GM23338 (cell line): ENCODE measurements around the gene MICAL1. TPM values are rescaled to one million over a fixed set of nuclear protein-coding genes. Genes with fewer than 3 reads are reported as not detected.

Experiments
- ATAC-seq: fragments of 200-7000 bp; cut with Tn5 transposase; 3 replicates; pipeline ENCODE4 v1.9.1; 2020
- DNase-seq: peaks from one replicate; pipeline ENCODE4 v3.0.0-alpha.2; 2015; ENCODE audit warnings: low spot score
- H2AFZ ChIP-seq: fragments of 200-600 bp; sonication (generic); 2 replicates; pipeline ENCODE4 v1.8.0; 2016; ENCODE audit warnings: antibody characterized with exemption, mild to moderate bottlenecking, moderate library complexity
- H3F3A ChIP-seq: fragments of 200-600 bp; sonication (generic); replicated peaks from 2 replicates; pipeline ENCODE4 v1.8.0; 2017; ENCODE audit warnings: antibody characterized with exemption, mixed run types, low read depth
- H3K27ac ChIP-seq: fragments of 200-600 bp; sonication (generic); 2 replicates; pipeline ENCODE4 v1.6.1; 2016; ENCODE audit warnings: low read depth
- H3K27me3 ChIP-seq: fragments of 200-600 bp; sonication (generic); 2 replicates; pipeline ENCODE4 v1.8.0; 2016; ENCODE audit warnings: mild to moderate bottlenecking, mixed run types, moderate library complexity; ENCODE audit not compliant: insufficient read depth
- H3K36me3 ChIP-seq: fragments of 200-600 bp; sonication (generic); 2 replicates; pipeline ENCODE4 v1.8.0; 2016; ENCODE audit warnings: mild to moderate bottlenecking; ENCODE audit not compliant: insufficient read depth
- H3K4me1 ChIP-seq: fragments of 200-600 bp; sonication (generic); 2 replicates; pipeline ENCODE4 v1.8.0; 2016; ENCODE audit warnings: mild to moderate bottlenecking, moderate library complexity; ENCODE audit not compliant: insufficient read depth
- H3K4me2 ChIP-seq: fragments of 200-600 bp; sonication (generic); 2 replicates; pipeline ENCODE4 v1.7.1; 2017; ENCODE audit warnings: mixed run types
- H3K4me3 ChIP-seq: fragments of 200-600 bp; sonication (generic); 2 replicates; pipeline ENCODE4 v1.6.1; 2016; ENCODE audit warnings: mixed run types
- H3K79me2 ChIP-seq: fragments of 200-600 bp; sonication (generic); replicated peaks from 2 replicates; pipeline ENCODE4 v1.8.0; 2017; ENCODE audit warnings: mild to moderate bottlenecking; ENCODE audit not compliant: insufficient read depth
- H3K9me2 ChIP-seq: fragments of 200-600 bp; sonication (generic); 2 replicates; pipeline ENCODE4 v1.8.0; 2017; ENCODE audit not compliant: insufficient read depth
- H4K20me1 ChIP-seq: fragments of 200-600 bp; sonication (generic); replicated peaks from 2 replicates; pipeline ENCODE4 v1.8.0; 2017; ENCODE audit warnings: mild to moderate bottlenecking; ENCODE audit not compliant: insufficient read depth
- H3K27ac Mint-ChIP-seq: 2 replicates; pipeline ENCODE4 v1.8.0; 2020; ENCODE audit warnings: inconsistent platforms, mild to moderate bottlenecking, moderate library complexity, mixed read lengths
- H3K27me3 Mint-ChIP-seq: 3 replicates; pipeline ENCODE4 v1.8.0; 2022; ENCODE audit warnings: low read depth, mild to moderate bottlenecking, moderate library complexity, mixed read lengths, inconsistent platforms; ENCODE audit not compliant: insufficient read depth, poor library complexity
- H3K36me3 Mint-ChIP-seq: 3 replicates; pipeline ENCODE4 v1.8.0; 2021; ENCODE audit warnings: low read depth, mild to moderate bottlenecking, inconsistent platforms, moderate library complexity, mixed read lengths
- H3K4me1 Mint-ChIP-seq: 3 replicates; pipeline ENCODE4 v1.8.0; 2020; ENCODE audit warnings: mild to moderate bottlenecking, inconsistent platforms, mixed read lengths
- H3K4me3 Mint-ChIP-seq: 3 replicates; pipeline ENCODE4 v1.8.0; 2021; ENCODE audit warnings: moderate library complexity, mild to moderate bottlenecking, inconsistent platforms, mixed read lengths
- H3K9me3 Mint-ChIP-seq: 3 replicates; pipeline ENCODE4 v1.8.0; 2020; ENCODE audit warnings: moderate library complexity, mild to moderate bottlenecking, inconsistent platforms, mixed read lengths
- CREB1 ChIP-seq: fragments of 250-450 bp; sonication (Bioruptor Pico); IDR thresholded peaks from 2 replicates; pipeline ENCODE4 v1.5.0; 2020; ENCODE audit warnings: low read depth, mild to moderate bottlenecking, moderate library complexity
- EZH2 ChIP-seq: fragments of 200-600 bp; sonication (generic); IDR thresholded peaks from one replicate; pipeline ENCODE4 v1.8.0; 2017; ENCODE audit warnings: antibody characterized with exemption, mild to moderate bottlenecking, low read depth; ENCODE audit not compliant: unreplicated experiment
- JUNB ChIP-seq: IDR thresholded peaks from one replicate; pipeline ENCODE4 v1.6.1; 2016; ENCODE audit warnings: antibody characterized with exemption; ENCODE audit not compliant: unreplicated experiment
- NANOG ChIP-seq: IDR thresholded peaks from 2 replicates; pipeline ENCODE4 v1.6.1; 2016; ENCODE audit warnings: antibody characterized with exemption, borderline replicate concordance
- POLR2AphosphoS5 ChIP-seq: IDR thresholded peaks from 2 replicates; pipeline ENCODE4 v1.6.1; 2016; ENCODE audit warnings: antibody characterized with exemption, low read depth
- STAT1 ChIP-seq: IDR thresholded peaks from one replicate; pipeline ENCODE4 v1.6.1; 2016; ENCODE audit warnings: antibody characterized with exemption; ENCODE audit not compliant: unreplicated experiment
- ZNF331 ChIP-seq: fragments of 250-450 bp; sonication (Bioruptor Pico); IDR thresholded peaks from 2 replicates; pipeline ENCODE4 v1.5.0; 2020; ENCODE audit warnings: low read depth, mild to moderate bottlenecking, moderate library complexity
- polyA plus RNA-seq: library from polyadenylated mRNA; unstranded; fragments of >200 nt; fragmentation: Nextera tagmentation; extraction: Ambion mirVana; gene quantifications from 2 replicates; pipeline ENCODE4 v1.2.1, GENCODE V29; 2016
- total RNA-seq: library from RNA; depleted of rRNA; stranded (reverse); fragments of >200 nt; shearing (Covaris generic); gene quantifications from 2 replicates; pipeline ENCODE4 v1.2.3, GENCODE V29; 2014
- TF ChIP-seq, protein P1 (sequence below), 2 experiments: fragments of 200-600 bp in 1 of 2; sonication (generic) in 1 of 2; conservative IDR thresholded peaks; 2 replicates each; pipeline versions ENCODE4 v1.5.1 to v1.6.1; 2016 to 2017; ENCODE audit warnings: antibody characterized with exemption in 2 of 2, low read depth in 2 of 2, mild to moderate bottlenecking in 2 of 2, moderate library complexity in 1 of 2
- TF ChIP-seq, protein P2 (sequence below): IDR thresholded peaks from 2 replicates; pipeline ENCODE4 v1.6.1; 2016; ENCODE audit warnings: antibody characterized with exemption
- TF ChIP-seq, protein P3 (sequence below): fragments of 250-450 bp; sonication (Bioruptor Pico); IDR thresholded peaks from 2 replicates; pipeline ENCODE4 v1.5.0; 2020; ENCODE audit warnings: mild to moderate bottlenecking, moderate library complexity

Gene MICAL1
- total and polyA plus RNA-seq, 2 experiments from 2014 or later = 27.8 to 77.8 TPM

DNA sequence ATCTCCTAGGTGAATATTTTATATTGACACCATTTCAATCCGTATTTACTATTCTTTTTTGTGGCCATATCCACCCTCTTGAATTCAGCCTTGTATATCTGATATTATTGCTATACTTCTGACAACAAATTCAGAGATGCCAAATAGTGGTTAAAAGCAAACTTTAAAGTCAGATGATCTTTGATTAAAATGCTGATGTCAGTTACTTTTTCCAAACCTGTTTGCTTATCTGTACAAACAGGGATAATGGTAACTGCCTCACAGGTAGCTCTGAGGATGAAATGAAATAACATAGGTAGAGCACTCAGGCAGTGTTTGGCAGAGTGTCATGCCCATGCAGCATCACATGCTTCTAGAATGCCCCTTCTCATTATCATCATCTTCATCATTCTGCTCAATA is 34.4 kb downstream of the MICAL1 start:
- no peak overlapping the region for H2AFZ ChIP-seq
- TF ChIP-seq POLR2AphosphoS5 = no peak
- TF ChIP-seq, protein P1, sequence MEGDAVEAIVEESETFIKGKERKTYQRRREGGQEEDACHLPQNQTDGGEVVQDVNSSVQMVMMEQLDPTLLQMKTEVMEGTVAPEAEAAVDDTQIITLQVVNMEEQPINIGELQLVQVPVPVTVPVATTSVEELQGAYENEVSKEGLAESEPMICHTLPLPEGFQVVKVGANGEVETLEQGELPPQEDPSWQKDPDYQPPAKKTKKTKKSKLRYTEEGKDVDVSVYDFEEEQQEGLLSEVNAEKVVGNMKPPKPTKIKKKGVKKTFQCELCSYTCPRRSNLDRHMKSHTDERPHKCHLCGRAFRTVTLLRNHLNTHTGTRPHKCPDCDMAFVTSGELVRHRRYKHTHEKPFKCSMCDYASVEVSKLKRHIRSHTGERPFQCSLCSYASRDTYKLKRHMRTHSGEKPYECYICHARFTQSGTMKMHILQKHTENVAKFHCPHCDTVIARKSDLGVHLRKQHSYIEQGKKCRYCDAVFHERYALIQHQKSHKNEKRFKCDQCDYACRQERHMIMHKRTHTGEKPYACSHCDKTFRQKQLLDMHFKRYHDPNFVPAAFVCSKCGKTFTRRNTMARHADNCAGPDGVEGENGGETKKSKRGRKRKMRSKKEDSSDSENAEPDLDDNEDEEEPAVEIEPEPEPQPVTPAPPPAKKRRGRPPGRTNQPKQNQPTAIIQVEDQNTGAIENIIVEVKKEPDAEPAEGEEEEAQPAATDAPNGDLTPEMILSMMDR (conservative IDR thresholded peaks at IDR 0.05; ENCODE audit: low read depth in 2 of 2) = no peak
- no peak for TF ChIP-seq STAT1
- no peak for TF ChIP-seq CREB1 (CRISPR knock-in tag)
- TF ChIP-seq ZNF331 (CRISPR knock-in tag) = no peak
- H3K36me3 ChIP-seq = no peaks in the 10 kb centered on the region
- no peaks in the 10 kb centered on the region for H3K27me3 ChIP-seq
- Mint-ChIP-seq H3K9me3 (no peaks in the 10 kb centered on the region), H3K27ac (no peak overlapping the region), H3K36me3 (no peaks in the 10 kb centered on the region), H3K4me1 (no peaks in the 10 kb centered on the region), H3K4me3 (no peak overlapping the region), H3K27me3 (no peaks in the 10 kb centered on the region)
- DNase-seq (no peak), ATAC-seq (no peak)
- no peaks in the 10 kb centered on the region for H4K20me1 ChIP-seq
- H3F3A ChIP-seq = no peaks in the 10 kb centered on the region
- H3K27ac ChIP-seq = no peak overlapping the region
- no peaks in the 10 kb centered on the region for H3K79me2 ChIP-seq
- peaks cover 7% of the 10 kb centered on the region; the same call in 1 of the 2 replicates for H3K9me2 ChIP-seq
- no peaks in the 10 kb centered on the region for H3K4me1 ChIP-seq
- H3K4me3 ChIP-seq = no peak overlapping the region
- no peak overlapping the region for H3K4me2 ChIP-seq

DNA sequence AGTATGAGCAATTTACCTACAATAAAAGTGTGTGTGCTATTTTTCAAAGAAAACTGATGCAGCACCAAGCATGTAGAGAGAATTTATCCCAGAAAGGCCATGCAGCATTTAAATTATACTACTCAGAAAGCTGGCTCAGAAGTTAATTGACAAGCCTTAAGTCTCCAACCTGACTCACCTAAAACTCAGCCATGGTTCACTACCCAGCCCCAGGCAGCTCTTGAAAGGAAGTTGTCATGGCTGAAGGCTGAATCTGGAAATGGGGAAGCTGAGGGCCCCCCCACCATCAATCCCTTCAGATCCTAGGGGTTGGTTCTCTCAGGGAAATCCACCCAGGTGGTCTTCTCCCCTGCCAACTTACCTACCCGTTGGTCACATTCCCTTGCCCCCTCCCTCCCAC is 34.8 kb downstream of the MICAL1 start:
- Histone ChIP-seq H3K4me2 (no peak overlapping the region), H3K27me3 (no peaks in the 10 kb centered on the region), H3K27ac (no peak overlapping the region), H2AFZ (no peak overlapping the region), H3K4me3 (no peak overlapping the region), H3F3A (no peaks in the 10 kb centered on the region), H3K79me2 (no peaks in the 10 kb centered on the region), H3K4me1 (no peaks in the 10 kb centered on the region), H4K20me1 (no peaks in the 10 kb centered on the region), H3K36me3 (no peaks in the 10 kb centered on the region), H3K9me2 (peaks cover 7% of the 10 kb centered on the region; the same call in 1 of the 2 replicates)
- Mint-ChIP-seq H3K27ac (no peak overlapping the region), H3K4me3 (no peak overlapping the region), H3K4me1 (no peaks in the 10 kb centered on the region), H3K9me3 (no peaks in the 10 kb centered on the region), H3K36me3 (no peaks in the 10 kb centered on the region), H3K27me3 (no peaks in the 10 kb centered on the region)
- no peak for ATAC-seq
- DNase-seq = no peak
- TF ChIP-seq, protein P2, sequence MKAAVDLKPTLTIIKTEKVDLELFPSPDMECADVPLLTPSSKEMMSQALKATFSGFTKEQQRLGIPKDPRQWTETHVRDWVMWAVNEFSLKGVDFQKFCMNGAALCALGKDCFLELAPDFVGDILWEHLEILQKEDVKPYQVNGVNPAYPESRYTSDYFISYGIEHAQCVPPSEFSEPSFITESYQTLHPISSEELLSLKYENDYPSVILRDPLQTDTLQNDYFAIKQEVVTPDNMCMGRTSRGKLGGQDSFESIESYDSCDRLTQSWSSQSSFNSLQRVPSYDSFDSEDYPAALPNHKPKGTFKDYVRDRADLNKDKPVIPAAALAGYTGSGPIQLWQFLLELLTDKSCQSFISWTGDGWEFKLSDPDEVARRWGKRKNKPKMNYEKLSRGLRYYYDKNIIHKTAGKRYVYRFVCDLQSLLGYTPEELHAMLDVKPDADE = no peak
- TF ChIP-seq JUNB (no peak), EZH2 (no peak), STAT1 (no peak), NANOG (no peak), POLR2AphosphoS5 (no peak)
- TF ChIP-seq, protein P3, sequence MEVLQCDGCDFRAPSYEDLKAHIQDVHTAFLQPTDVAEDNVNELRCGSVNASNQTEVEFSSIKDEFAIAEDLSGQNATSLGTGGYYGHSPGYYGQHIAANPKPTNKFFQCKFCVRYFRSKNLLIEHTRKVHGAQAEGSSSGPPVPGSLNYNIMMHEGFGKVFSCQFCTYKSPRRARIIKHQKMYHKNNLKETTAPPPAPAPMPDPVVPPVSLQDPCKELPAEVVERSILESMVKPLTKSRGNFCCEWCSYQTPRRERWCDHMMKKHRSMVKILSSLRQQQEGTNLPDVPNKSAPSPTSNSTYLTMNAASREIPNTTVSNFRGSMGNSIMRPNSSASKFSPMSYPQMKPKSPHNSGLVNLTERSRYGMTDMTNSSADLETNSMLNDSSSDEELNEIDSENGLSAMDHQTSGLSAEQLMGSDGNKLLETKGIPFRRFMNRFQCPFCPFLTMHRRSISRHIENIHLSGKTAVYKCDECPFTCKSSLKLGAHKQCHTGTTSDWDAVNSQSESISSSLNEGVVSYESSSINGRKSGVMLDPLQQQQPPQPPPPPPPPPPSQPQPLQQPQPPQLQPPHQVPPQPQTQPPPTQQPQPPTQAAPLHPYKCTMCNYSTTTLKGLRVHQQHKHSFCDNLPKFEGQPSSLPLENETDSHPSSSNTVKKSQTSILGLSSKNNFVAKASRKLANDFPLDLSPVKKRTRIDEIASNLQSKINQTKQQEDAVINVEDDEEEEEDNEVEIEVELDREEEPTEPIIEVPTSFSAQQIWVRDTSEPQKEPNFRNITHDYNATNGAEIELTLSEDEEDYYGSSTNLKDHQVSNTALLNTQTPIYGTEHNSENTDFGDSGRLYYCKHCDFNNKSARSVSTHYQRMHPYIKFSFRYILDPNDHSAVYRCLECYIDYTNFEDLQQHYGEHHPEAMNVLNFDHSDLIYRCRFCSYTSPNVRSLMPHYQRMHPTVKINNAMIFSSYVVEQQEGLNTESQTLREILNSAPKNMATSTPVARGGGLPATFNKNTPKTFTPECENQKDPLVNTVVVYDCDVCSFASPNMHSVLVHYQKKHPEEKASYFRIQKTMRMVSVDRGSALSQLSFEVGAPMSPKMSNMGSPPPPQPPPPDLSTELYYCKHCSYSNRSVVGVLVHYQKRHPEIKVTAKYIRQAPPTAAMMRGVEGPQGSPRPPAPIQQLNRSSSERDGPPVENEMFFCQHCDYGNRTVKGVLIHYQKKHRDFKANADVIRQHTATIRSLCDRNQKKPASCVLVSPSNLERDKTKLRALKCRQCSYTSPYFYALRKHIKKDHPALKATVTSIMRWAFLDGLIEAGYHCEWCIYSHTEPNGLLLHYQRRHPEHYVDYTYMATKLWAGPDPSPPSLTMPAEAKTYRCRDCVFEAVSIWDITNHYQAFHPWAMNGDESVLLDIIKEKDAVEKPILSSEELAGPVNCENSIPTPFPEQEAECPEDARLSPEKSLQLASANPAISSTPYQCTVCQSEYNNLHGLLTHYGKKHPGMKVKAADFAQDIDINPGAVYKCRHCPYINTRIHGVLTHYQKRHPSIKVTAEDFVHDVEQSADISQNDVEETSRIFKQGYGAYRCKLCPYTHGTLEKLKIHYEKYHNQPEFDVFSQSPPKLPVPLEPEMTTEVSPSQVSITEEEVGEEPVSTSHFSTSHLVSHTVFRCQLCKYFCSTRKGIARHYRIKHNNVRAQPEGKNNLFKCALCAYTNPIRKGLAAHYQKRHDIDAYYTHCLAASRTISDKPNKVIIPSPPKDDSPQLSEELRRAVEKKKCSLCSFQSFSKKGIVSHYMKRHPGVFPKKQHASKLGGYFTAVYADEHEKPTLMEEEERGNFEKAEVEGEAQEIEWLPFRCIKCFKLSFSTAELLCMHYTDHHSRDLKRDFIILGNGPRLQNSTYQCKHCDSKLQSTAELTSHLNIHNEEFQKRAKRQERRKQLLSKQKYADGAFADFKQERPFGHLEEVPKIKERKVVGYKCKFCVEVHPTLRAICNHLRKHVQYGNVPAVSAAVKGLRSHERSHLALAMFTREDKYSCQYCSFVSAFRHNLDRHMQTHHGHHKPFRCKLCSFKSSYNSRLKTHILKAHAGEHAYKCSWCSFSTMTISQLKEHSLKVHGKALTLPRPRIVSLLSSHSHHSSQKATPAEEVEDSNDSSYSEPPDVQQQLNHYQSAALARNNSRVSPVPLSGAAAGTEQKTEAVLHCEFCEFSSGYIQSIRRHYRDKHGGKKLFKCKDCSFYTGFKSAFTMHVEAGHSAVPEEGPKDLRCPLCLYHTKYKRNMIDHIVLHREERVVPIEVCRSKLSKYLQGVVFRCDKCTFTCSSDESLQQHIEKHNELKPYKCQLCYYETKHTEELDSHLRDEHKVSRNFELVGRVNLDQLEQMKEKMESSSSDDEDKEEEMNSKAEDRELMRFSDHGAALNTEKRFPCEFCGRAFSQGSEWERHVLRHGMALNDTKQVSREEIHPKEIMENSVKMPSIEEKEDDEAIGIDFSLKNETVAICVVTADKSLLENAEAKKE (CRISPR knock-in tag) = no peak
- TF ChIP-seq, protein P1 (conservative IDR thresholded peaks at IDR 0.05; ENCODE audit: low read depth in 2 of 2) = no peak
